Superior temporal gyrus (tissue), 1 donor: ENCODE results near the gene SLC41A3.
"Not testable (repeated sequence)": the region's sequence is repeated elsewhere in the genome, so short reads cannot be mapped to it uniquely, and the experiment has no call there.

ENCODE experiments used
- DNase-seq: peaks from one replicate; pipeline ENCODE4 v3.0.0-alpha.2; 2016; ENCODE audit errors: extremely low spot score

Gene SLC41A3

GRCh38 chr3:126053949-126054569, 29.9 kb downstream of the SLC41A3 start:
- no peak for DNase-seq

GRCh38 chr3:126053513-126053912, 30.4 kb downstream of the SLC41A3 start:
- no peak for DNase-seq

GRCh38 chr3:126052196-126053058, 31.5 kb downstream of the SLC41A3 start:
- no peak for DNase-seq

GRCh38 chr3:126051741-126052140, 32.2 kb downstream of the SLC41A3 start:
- no peak for DNase-seq

- no peak for DNase-seq
Observed at GRCh38 chr3:126051234-126051633, 32.7 kb downstream of the SLC41A3 start.

GRCh38 chr3:126050626-126051025, 33.3 kb downstream of the SLC41A3 start:
- no peak for DNase-seq

GRCh38 chr3:126050050-126050392, 33.9 kb downstream of the SLC41A3 start:
- no peak for DNase-seq

GRCh38 chr3:126049289-126050049, 34.5 kb downstream of the SLC41A3 start:
- DNase-seq = no peak

GRCh38 chr3:126040386-126040785, 43.5 kb downstream of the SLC41A3 start:
- no peak for DNase-seq

GRCh38 chr3:126039870-126040269, 44.1 kb downstream of the SLC41A3 start:
- no peak for DNase-seq

- not testable (repeated sequence) for DNase-seq
Observed at GRCh38 chr3:126038791-126039190, 45.1 kb downstream of the SLC41A3 start.

- no peak for DNase-seq
Observed at GRCh38 chr3:126036056-126036549, 47.8 kb downstream of the SLC41A3 start.

GRCh38 chr3:126035362-126036050, 48.4 kb downstream of the SLC41A3 start:
- no peak for DNase-seq

- no peak for DNase-seq
Observed at GRCh38 chr3:126034481-126035361, 49.2 kb downstream of the SLC41A3 start.

GRCh38 chr3:126033765-126034164, 50.2 kb downstream of the SLC41A3 start:
- no peak for DNase-seq

- DNase-seq = no peak
Observed at GRCh38 chr3:126033051-126033745, 50.7 kb downstream of the SLC41A3 start.

GRCh38 chr3:126031981-126032471, 51.9 kb downstream of the SLC41A3 start:
- no peak for DNase-seq

- no peak for DNase-seq
Observed at GRCh38 chr3:126030455-126030854, 53.5 kb downstream of the SLC41A3 start.

- DNase-seq = no peak
Observed at GRCh38 chr3:126029241-126029640, 54.7 kb downstream of the SLC41A3 start.

GRCh38 chr3:126028096-126028495, 55.8 kb downstream of the SLC41A3 start:
- no peak for DNase-seq
